T-helper 2 cell (primary cell): ENCODE data around the gene HP.
"Not testable (repeated sequence)": the region's sequence is repeated elsewhere in the genome, so short reads cannot be mapped to it uniquely, and the experiment has no call there.

Experiments used
- DNase-seq, 5 experiments: peaks; one replicate each; pipeline versions ENCODE4 v3.0.0 to v3.0.0-alpha.2; 2012 to 2022

The HP gene

DNA sequence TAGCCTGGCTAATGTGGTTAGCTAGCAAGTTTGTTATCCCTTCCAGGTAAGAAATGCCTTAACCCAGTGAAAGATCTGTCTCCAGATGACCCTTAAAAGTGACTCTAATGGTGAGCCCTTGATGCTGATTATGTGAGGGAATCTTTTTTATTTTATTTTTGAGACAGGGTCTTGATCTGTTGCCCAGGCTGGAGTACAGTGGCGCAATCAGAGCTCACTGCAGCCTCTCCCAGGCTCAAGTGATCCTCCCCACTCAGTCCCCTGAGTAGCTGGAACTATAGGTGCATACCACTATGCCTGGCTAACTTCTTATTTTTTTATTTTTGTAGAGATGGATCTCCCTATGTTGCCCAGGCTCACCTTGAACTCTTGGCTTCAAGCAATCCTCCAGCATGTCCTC, 10.8 kb upstream of the HP start:
- DNase-seq = no peak

GRCh38 chr16:72044296-72044695, 10.0 kb upstream of the HP start:
- no peak for DNase-seq

- no peak for DNase-seq
Observed at GRCh38 chr16:72044825-72045359, 9.4 kb upstream of the HP start.

DNA sequence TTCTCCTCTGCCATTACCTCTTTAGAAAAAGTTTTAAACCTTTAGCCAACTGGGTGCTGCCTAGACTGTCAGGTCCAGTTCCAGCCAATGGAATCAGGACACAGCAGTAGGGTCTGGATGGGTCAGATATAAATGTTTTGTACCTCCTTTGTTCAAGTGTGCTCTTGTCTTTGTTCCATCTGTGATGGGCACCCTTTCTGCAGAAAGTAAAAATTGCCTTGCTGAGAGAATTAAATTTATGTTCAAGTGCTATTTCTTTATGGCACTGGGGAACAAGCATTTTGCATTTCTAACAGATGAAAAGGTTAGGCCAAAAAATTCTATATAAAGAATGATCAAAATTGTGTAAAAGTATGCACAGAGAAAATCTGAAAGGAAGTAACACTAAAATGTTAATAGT, 5.2 kb upstream of the HP start:
- no peak for DNase-seq

DNA sequence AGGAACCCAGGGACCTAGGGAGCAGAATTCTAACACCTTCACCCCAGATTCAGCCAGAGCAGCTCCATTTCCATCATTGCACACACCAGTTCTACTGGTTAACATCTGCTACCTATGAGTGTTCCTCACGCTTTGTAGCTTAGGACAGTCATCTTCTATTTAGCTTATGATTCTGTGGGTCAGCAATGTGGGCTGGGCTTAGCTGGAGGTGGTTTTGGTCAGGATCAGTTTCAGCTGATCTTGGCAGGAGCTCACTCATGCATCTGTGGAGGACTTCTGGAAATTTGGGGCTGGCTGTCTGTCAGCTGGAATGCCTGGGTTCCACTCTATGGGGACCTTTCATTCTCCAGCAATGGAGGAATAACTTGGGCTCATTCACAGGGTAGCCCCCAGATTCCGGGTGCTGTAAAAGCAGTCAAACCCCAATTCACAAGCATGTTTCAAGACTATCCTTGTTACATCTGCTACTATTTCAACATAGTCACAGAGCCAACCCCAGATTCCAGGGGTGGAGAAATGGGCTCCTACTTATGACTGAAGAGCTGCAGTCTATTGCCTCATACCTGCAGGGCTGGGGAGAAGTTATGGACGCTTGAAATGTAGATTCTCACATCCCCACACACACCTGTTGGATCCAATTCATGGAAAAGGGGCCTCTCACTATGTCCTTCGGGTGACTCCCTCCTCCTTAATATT, 3.4 kb upstream of the HP start:
- no peak for DNase-seq

DNA sequence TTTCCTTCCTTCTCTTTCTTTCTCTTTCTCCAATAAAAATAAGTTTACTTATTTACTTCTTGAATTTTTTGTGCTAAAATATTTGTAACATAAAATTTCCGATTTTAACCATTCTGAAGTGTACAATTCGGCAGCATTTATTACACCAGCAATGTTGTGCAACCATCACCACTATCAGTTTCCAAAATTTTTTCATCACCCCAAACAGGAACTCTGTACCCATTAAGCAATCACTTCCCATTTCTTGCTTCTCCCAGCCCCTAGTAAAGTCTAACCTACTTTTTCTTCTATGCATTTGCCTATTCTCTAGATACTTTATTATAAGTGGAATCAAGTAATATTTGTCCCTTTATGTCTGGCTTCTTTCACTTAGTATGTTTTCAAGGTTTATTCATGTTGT, 2.5 kb upstream of the HP start:
- DNase-seq = no peak

GRCh38 chr16:72055911-72056310, 1.6 kb downstream of the HP start:
- no peak for DNase-seq

DNA sequence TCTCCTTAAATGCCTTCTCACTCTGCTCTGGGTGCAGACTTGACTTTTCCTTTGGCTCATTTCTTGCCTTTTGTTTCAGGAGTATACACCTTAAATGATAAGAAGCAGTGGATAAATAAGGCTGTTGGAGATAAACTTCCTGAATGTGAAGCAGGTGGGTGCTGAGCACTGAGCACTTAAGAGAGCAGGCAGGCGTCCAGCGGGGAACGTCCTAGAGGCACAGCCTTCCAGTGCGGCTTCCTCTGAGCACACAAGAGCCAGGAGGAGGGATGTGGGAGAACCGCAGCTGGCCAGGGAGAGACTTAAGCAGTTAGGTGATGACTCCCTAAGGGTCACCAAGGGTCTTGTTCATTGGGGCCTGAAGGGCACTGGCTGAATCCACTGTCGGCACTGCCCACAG, 3.0 kb downstream of the HP start:
- not testable (repeated sequence) for DNase-seq

- not testable (repeated sequence) for DNase-seq
Observed at GRCh38 chr16:72059060-72059459, 4.8 kb downstream of the HP start.

- DNase-seq = no peak
Observed at GRCh38 chr16:72060405-72060804, 6.1 kb downstream of the HP start.

DNA sequence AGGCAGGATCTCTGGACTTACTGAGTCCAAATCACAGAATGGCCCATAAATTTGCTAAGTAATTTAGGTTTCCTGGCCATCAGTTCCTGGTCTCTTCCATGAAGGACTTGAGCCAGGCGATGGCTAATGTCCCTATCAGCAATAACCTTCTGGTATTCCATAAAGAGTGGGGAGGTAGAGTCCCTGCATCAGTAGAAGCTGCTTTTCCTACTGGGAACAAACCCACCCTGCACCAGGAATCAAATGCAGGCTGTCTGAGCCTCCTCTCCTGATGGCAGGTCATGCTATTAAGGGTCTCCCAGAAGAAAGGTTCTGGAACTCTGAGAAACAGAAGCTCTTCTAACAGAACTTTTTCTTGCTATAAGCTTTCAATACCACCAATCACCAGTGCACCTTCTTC, 7.3 kb downstream of the HP start:
- no peak for DNase-seq

- no peak for DNase-seq
Observed at GRCh38 chr16:72064361-72064894, 10.1 kb downstream of the HP start.

GRCh38 chr16:72066747-72067146, 12.4 kb downstream of the HP start:
- peak in 2 of 5 experiments; percentile 0 to 35 for DNase-seq

DNA sequence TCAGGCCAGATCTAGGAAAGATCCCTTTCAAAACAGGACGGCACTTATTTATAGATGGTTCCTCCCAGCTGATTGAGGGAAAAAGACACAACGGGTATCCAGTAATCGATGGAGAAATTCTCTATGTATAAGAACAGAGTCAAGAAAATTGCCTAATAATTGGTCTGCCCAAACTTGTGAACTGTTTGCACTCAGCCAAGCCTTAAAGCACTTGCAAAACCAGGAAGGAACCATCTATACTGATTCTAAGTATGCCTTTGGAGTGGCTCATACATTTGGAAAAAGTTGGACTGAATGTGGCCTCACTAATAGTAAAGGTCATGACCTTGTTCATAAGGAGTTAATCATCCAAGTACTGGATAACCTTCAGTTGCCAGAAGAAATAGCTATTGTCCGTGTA, 14.6 kb downstream of the HP start:
- no peak for DNase-seq

- DNase-seq = no peak
Observed at GRCh38 chr16:72072514-72073342, 18.4 kb downstream of the HP start.

GRCh38 chr16:72073560-72074230, 19.4 kb downstream of the HP start:
- DNase-seq = no peak

GRCh38 chr16:72075067-72075466, 20.8 kb downstream of the HP start:
- DNase-seq = not testable (repeated sequence)

- DNase-seq = not testable (repeated sequence)
Observed at GRCh38 chr16:72076991-72077706, 22.8 kb downstream of the HP start.

DNA sequence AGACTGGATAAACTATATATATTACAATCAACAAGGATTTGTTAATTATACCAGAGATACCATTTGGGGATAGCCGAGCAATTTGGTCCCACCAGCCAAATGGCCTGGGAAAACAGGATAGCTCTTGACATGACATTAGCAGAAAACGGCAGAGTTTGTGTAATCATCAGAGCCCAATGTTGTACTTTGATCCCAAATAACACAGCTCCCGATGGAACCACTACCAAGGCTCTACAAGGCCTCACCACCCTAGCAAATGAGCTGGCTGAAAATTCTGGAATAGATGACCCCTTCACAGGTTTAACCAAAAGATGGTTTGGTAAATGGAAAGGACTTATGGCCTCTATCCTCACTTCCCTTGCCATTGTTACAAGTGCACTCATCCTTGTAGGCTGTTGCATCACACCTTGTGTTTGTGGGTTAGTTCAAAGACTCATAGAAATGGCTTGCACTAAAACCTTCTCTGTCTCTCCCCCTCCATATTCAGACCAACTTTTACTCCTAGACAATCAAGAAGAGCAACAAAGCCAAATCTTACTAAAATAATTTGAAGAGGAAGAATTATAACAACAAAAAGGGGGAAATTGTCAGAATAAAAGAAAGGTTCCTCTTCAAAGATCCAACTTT, 29.6 kb downstream of the HP start:
- DNase-seq = no peak

GRCh38 chr16:72084445-72084844, 30.1 kb downstream of the HP start:
- DNase-seq = no peak

DNA sequence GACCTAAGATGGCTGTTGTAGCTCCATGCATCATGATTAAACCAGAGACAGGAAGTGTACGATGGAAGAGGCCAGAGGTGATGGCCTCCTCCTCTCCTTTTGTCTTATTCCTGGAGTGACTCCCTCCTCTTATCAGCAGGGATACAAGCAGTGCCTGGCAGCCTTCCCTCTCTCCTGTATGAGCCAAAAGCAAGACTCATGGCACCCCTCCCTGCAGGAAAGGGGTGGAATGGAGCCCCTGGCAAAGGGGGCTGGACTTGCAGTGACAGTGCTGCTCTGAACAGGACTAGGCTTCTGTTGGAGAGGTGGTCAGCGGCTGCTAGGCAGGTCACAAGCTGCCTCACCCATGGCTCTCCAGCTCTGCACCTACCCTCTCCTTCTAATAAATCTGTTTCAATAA, 30.7 kb downstream of the HP start:
- DNase-seq = no peak

DNA sequence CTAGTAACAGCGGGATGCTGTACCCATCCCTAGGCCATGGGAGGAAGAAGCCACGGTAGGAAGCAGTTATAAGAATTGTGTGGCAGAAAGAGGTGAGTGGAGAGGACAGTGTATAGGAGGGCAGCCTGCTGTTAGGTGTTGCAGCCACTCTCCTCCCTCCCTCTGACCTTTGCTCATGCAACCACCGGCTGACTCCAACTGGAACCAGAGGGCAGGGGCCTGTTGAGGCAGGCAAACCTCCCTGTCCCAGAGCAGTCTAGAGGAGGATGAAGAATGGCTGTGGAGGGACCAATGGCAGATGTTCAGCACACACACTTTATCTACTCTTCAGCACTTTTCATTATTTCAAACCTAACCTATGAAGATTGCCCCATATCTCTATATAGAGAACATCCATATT, 36.9 kb downstream of the HP start:
- no peak for DNase-seq
